Tibial nerve (tissue), 4 donors: ENCODE results near the gene ADAM33.

Experiments
- CTCF ChIP-seq, 5 experiments: fragments of 200-600 bp in 3 of 5; fragments of 450-650 bp in 2 of 5; sonication (generic) in 3 of 5; IDR thresholded peaks; one replicate each; pipeline ENCODE4 v1.5.1; 2016 to 2019; ENCODE audit warnings: antibody characterized with exemption in 5 of 5, mild to moderate bottlenecking in 3 of 5, moderate library complexity in 2 of 5
- EP300 ChIP-seq, 2 donors: sonication (generic); formaldehyde crosslinking; IDR thresholded peaks; one replicate each; pipeline ENCODE4 v1.6.1; 2017; ENCODE audit warnings: antibody characterized with exemption in 2 of 2, mild to moderate bottlenecking in 1 of 2

GRCh38 chr20:3727401-3728021, 45.7 kb upstream of the ADAM33 start:
- TF ChIP-seq CTCF (IDR thresholded peaks at IDR 0.05) = no peak
- peak in 1 of 2 donors; percentile 42 for TF ChIP-seq EP300 (IDR thresholded peaks at IDR 0.05)
